Heart left ventricle (tissue), 16 donors: Measurements from ENCODE around the gene MEI1. TPM values are rescaled to one million over a fixed set of nuclear protein-coding genes. Genes with fewer than 3 reads are reported as not detected.
A peak's percentile ranks its signal among the peaks of the same experiment; 100 is the strongest.

Source experiments
- ATAC-seq, 4 donors: fragments of 200-7000 bp; cut with Tn5 transposase; one replicate each; pipeline ENCODE4 v1.9.1; 2020 to 2022; ENCODE audit warnings: moderate library complexity in 4 of 4, mild to moderate bottlenecking in 3 of 4, moderate number of reproducible peaks in 1 of 4
- DNase-seq, 5 donors: peaks; one replicate each; pipeline ENCODE4 v3.0.0-alpha.2; 2020
- H3K27ac ChIP-seq, 12 donors: fragments of 200-600 bp; sonication (generic) in 4 of 12; one replicate each; pipeline versions ENCODE4 v1.5.0 to v1.8.0; 2016 to 2022; ENCODE audit warnings: mild to moderate bottlenecking in 2 of 12
- H3K27me3 ChIP-seq, 9 donors: fragments of 200-600 bp; sonication (generic) in 2 of 9; one replicate each; pipeline versions ENCODE4 v1.5.1 to v1.8.0; 2016 to 2022; ENCODE audit warnings: mild to moderate bottlenecking in 3 of 9
- H3K36me3 ChIP-seq, 9 donors: fragments of 200-600 bp; sonication (generic) in 2 of 9; one replicate each; pipeline versions ENCODE4 v1.5.0 to v1.8.0; 2018 to 2022; ENCODE audit warnings: mild to moderate bottlenecking in 2 of 9
- H3K4me1 ChIP-seq, 12 donors: fragments of 200-600 bp; sonication (generic) in 4 of 12; one replicate each; pipeline versions ENCODE4 v1.5.0 to v1.8.0; 2016 to 2022; ENCODE audit warnings: mild to moderate bottlenecking in 3 of 12
- H3K4me3 ChIP-seq, 12 donors: fragments of 200-600 bp; sonication (generic) in 4 of 12; one replicate each; pipeline versions ENCODE4 v1.5.0 to v1.8.0; 2017 to 2022; ENCODE audit warnings: mild to moderate bottlenecking in 9 of 12, moderate library complexity in 4 of 12
- H3K9me3 ChIP-seq, 12 donors: fragments of 200-600 bp; sonication (generic) in 4 of 12; one replicate each; pipeline versions ENCODE4 v1.5.0 to v1.8.0; 2016 to 2022; ENCODE audit warnings: mild to moderate bottlenecking in 1 of 12
- CTCF ChIP-seq, 12 donors: fragments of 200-600 bp; sonication (generic) in 4 of 12; IDR thresholded peaks; one replicate each; pipeline versions ENCODE4 v1.5.0 to v1.8.0; 2018 to 2022; ENCODE audit warnings: antibody characterized with exemption in 12 of 12, mild to moderate bottlenecking in 5 of 12
- POLR2A ChIP-seq, 2 donors: fragments of 450-650 bp; IDR thresholded peaks; one replicate each; pipeline ENCODE4 v1.6.1; 2017; ENCODE audit warnings: antibody characterized with exemption in 2 of 2, mild to moderate bottlenecking in 2 of 2, moderate library complexity in 2 of 2
- WGBS, 4 donors: extraction: QIAGEN DNeasy Blood & Tissue Kit in 2 of 4; methylation state at CpG; one replicate each; pipeline versions ENCODE4 v1.1.5 to v1.1.7; 2013 to 2018; 5-methylcytosine and 5-hydroxymethylcytosine counted together
- intact Hi-C, 10 donors: fragments of 100-400 bp; cut with DNase I; formaldehyde crosslinking; loops; one replicate each; pipeline versions ENCODE4 v1.11.1 to v1.14.2; 2022
- polyA plus RNA-seq, 2 donors: library from polyadenylated mRNA; stranded (reverse); fragments of 200-250 nt; gene quantifications; one replicate each; pipeline ENCODE4 v1.2.3, GENCODE V29; 2013
- total RNA-seq, 9 donors: library from RNA; depleted of rRNA in 2 of 9; stranded (reverse); fragments of >200 nt in 2 of 9; fragmentation: NEBNext Ultra II Directional in 3 of 9; extraction: Animal tissue kit (Norgen Biotek cat#: 25700) in 3 of 9; gene quantifications; one replicate each; pipeline versions ENCODE4 v1.1.0 to v1.2.4, GENCODE V29; 2016 to 2023
- donor health status: ischemic (EF 13 %, LVEDD 7.1; RV severe dilation, severe dysfunction).
- donor health status: healthy with polysubstance abuse.
- donor health status: DM: no; HTN: yes; CAD: no.
- donor health status: DM: no; HTN: no; CAD: no.
- donor health status: ischemic (EF 25% LVEDD 6.9; RV normal size, moderate dysfunction).
- donor health status: ischemic (EF 25% LVEDD 5.7; RV mildly dilated, moderate dysfunction).
- donor health status: healthy.
- donor health status: DM: yes; HTN: yes; CAD: no.
- donor health status: ischemic (EF 35%, LVEDD 5.7; RV mildly dilated, moderate dysfunction).
- donor health status: nonischemic (EF 11% LVEDD 7.7; RV severe dilation, severe dysfunction).
- donor health status: DM: yes; HTN: yes; CAD: no.
- donor health status: PGD.
- donor health status: ischemic (EF 29% LVEDD 5.4; RV normal size, mild dysfunction).
- donor health status: nonischemic (EF 23%, LVEDD 6.1; RV moderate dilation, normal function).

Gene MEI1
- total and polyA plus RNA-seq, 11 donors: 0.23 to 2.3 (median 0.54) TPM; not detected in 4

GRCh38 chr22:41777749-41778425, 78.6 kb downstream of the MEI1 start:
- WGBS, 4 donors: 87 to 95% (median 93%) methylated on average over 2 of the region's 2 CpGs
- DNase-seq (no peak), ATAC-seq (no peak)
- H3K4me1 ChIP-seq: peaks cover 0 to 27% (median 0%) of the 10 kb centered on the region in 12 donors
- no peak overlapping the region for H3K27ac ChIP-seq
- TF ChIP-seq CTCF (IDR thresholded peaks at IDR 0.05): no peak
- H3K9me3 ChIP-seq: no peaks in the 10 kb centered on the region
- intact Hi-C loops: no loop called here
- no peak overlapping the region for H3K4me3 ChIP-seq
- H3K27me3 ChIP-seq: no peaks in the 10 kb centered on the region
- no peaks in the 10 kb centered on the region for H3K36me3 ChIP-seq

GRCh38 chr22:41779929-41780505, 80.7 kb downstream of the MEI1 start:
- no peak for DNase-seq
- ATAC-seq: no peak
- 59 to 73% (median 62%) methylated on average over 3 of the region's 3 CpGs for WGBS, 4 donors
- Histone ChIP-seq H3K4me1 (peaks cover 0 to 28% (median 0%) of the 10 kb centered on the region in 12 donors), H3K36me3 (no peaks in the 10 kb centered on the region), H3K9me3 (no peaks in the 10 kb centered on the region), H3K27me3 (no peaks in the 10 kb centered on the region), H3K27ac (peak overlapping the region in 1 of 12 donors; percentile 82), H3K4me3 (no peak overlapping the region)
- TF ChIP-seq CTCF (IDR thresholded peaks at IDR 0.05) (no peak), POLR2A (IDR thresholded peaks at IDR 0.05) (no peak)
- intact Hi-C loops: no loop called here

- DNase-seq: peak; percentile 53 to 80 (median 70)
- Histone ChIP-seq H3K27me3 (no peaks in the 10 kb centered on the region), H3K4me3 (peak overlapping the region in 5 of 12 donors; percentile 0 to 44 (median 21)), H3K27ac (peak overlapping the region in 1 of 12 donors; percentile 82), H3K4me1 (peaks cover 0 to 28% (median 0%) of the 10 kb centered on the region in 12 donors), H3K9me3 (no peaks in the 10 kb centered on the region), H3K36me3 (no peaks in the 10 kb centered on the region)
- peak; percentile 37 to 87 (median 82) for ATAC-seq
- TF ChIP-seq POLR2A (IDR thresholded peaks at IDR 0.05): no peak
- TF ChIP-seq CTCF (IDR thresholded peaks at IDR 0.05): no peak
- WGBS, 4 donors: 59 to 65% (median 62%) methylated on average over 11 of the region's 11 CpGs
- intact Hi-C loops: no loop called here
Measured at GRCh38 chr22:41780746-41781505, 81.6 kb downstream of the MEI1 start.

- ATAC-seq (peak in 1 of 4 donors; percentile 26), DNase-seq (no peak)
- WGBS, 4 donors: 50 to 71% (median 64%) methylated on average over 1 of the region's 1 CpG; no CpG with 5 or more reads in 1 of the 4 donors
- H3K27me3 ChIP-seq: no peaks in the 10 kb centered on the region
- H3K4me3 ChIP-seq: peak overlapping the region in 5 of 12 donors; percentile 0 to 44 (median 21)
- no peaks in the 10 kb centered on the region for H3K9me3 ChIP-seq
- peaks cover 0 to 28% (median 0%) of the 10 kb centered on the region in 12 donors for H3K4me1 ChIP-seq
- peak overlapping the region in 1 of 12 donors; percentile 82 for H3K27ac ChIP-seq
- H3K36me3 ChIP-seq: no peaks in the 10 kb centered on the region
- TF ChIP-seq CTCF (IDR thresholded peaks at IDR 0.05) (no peak), POLR2A (IDR thresholded peaks at IDR 0.05) (no peak)
- intact Hi-C loops: no loop called here
Measured at GRCh38 chr22:41781507-41781906, 82.2 kb downstream of the MEI1 start.
